ENCODE measurements around the gene CDON.
"Not testable (repeated sequence)": the region's sequence is repeated elsewhere in the genome, so short reads cannot be mapped to it uniquely, and the experiment has no call there.

CDON gene

GRCh38 chr11:125929445-125930075, 133.1 kb downstream of the CDON start:
- DNase-seq (ENCODE audit: low read depth in 2 of 3, low spot score in 2 of 3) = no peak

GRCh38 chr11:125926682-125927081, 136.0 kb downstream of the CDON start:
- DNase-seq (ENCODE audit: low read depth in 2 of 3, low spot score in 2 of 3) = no peak

- DNase-seq (ENCODE audit: low read depth in 2 of 3, low spot score in 2 of 3) = no peak
Observed at GRCh38 chr11:125925804-125926203, 136.9 kb downstream of the CDON start.

- no peak for DNase-seq (ENCODE audit: low read depth in 2 of 3, low spot score in 2 of 3)
Observed at GRCh38 chr11:125925247-125925740, 137.4 kb downstream of the CDON start.

- no peak for DNase-seq (ENCODE audit: low read depth in 2 of 3, low spot score in 2 of 3)
Observed at GRCh38 chr11:125924384-125925007, 138.2 kb downstream of the CDON start.

- no peak for DNase-seq (ENCODE audit: low read depth in 2 of 3, low spot score in 2 of 3)
Observed at GRCh38 chr11:125923633-125924032, 139.0 kb downstream of the CDON start.

GRCh38 chr11:125923012-125923579, 139.6 kb downstream of the CDON start:
- DNase-seq (ENCODE audit: low read depth in 2 of 3, low spot score in 2 of 3) = peak in 1 of 3 experiments; percentile 31

GRCh38 chr11:125922156-125922555, 140.5 kb downstream of the CDON start:
- DNase-seq (ENCODE audit: low read depth in 2 of 3, low spot score in 2 of 3) = no peak

- DNase-seq (ENCODE audit: low read depth in 2 of 3, low spot score in 2 of 3) = no peak
Observed at GRCh38 chr11:125921042-125921441, 141.6 kb downstream of the CDON start.

GRCh38 chr11:125918140-125918840, 144.4 kb downstream of the CDON start:
- DNase-seq (ENCODE audit: low read depth in 2 of 3, low spot score in 2 of 3) = no peak

- DNase-seq (ENCODE audit: low read depth in 2 of 3, low spot score in 2 of 3) = no peak
Observed at GRCh38 chr11:125916683-125917347, 145.9 kb downstream of the CDON start.

- not testable (repeated sequence) for DNase-seq (ENCODE audit: low read depth in 2 of 3, low spot score in 2 of 3)
Observed at GRCh38 chr11:125914601-125915000, 148.1 kb downstream of the CDON start.

- DNase-seq (ENCODE audit: low read depth in 2 of 3, low spot score in 2 of 3) = no peak
Observed at GRCh38 chr11:125910226-125910849, 152.3 kb downstream of the CDON start.

Data from activated CD8-positive, alpha-beta memory T cell treated with anti-CD3 and anti-CD28 coated beads for 48 hours (primary cell).